GM12891 (cell line): ENCODE results near the gene BCL2.

Experiments used
- PAX5 ChIP-seq: IDR thresholded peaks from 2 replicates; pipeline ENCODE4 v1.6.1; 2011; ENCODE audit warnings: low read length, moderate library complexity, mild to moderate bottlenecking; ENCODE audit not compliant: insufficient read depth, severe bottlenecking
- POLR2A ChIP-seq: IDR thresholded peaks from 2 replicates; pipeline ENCODE4 v1.6.1; 2011; ENCODE audit warnings: low read depth, low read length, control low read depth
- POLR2AphosphoS5 ChIP-seq: IDR thresholded peaks from 2 replicates; pipeline ENCODE4 v1.6.1; 2011; ENCODE audit warnings: low read depth, low read length, control low read depth
- POU2F2 ChIP-seq: IDR thresholded peaks from 2 replicates; pipeline ENCODE4 v1.6.1; 2011; ENCODE audit warnings: low read depth, mild to moderate bottlenecking, control low read depth, low read length, moderate library complexity
- SPI1 ChIP-seq: IDR thresholded peaks from 2 replicates; pipeline ENCODE4 v1.6.1; 2011; ENCODE audit warnings: low read depth, low read length, control low read depth
- TAF1 ChIP-seq: IDR thresholded peaks from 2 replicates; pipeline ENCODE4 v1.6.1; 2011; ENCODE audit warnings: low read depth, low read length, control low read depth

DNA sequence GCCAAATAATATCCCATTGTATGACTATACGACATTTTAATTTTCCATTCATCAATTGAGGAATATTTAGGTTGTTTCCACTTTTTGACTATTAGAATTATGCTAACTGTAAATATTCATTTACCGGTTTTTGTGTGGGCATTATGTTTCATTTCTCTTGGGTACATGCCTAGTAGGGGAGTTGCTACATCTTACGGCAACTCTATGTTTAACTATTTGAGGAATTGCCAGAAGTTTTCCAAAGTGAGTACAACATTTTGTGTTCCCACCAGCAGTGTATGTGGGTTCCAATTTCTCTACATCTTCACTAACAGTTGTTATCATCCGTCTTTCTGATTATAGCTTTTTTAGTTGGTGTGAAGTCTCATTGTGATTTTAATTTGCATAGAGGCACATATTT is 49.0 kb upstream of the BCL2 start:
- TF ChIP-seq TAF1: no peak
- TF ChIP-seq POLR2A: no peak
- TF ChIP-seq POLR2AphosphoS5: no peak
- no peak for TF ChIP-seq SPI1
- TF ChIP-seq PAX5: no peak
- TF ChIP-seq POU2F2: no peak
